ENCODE results near the gene RBM19.

DNA sequence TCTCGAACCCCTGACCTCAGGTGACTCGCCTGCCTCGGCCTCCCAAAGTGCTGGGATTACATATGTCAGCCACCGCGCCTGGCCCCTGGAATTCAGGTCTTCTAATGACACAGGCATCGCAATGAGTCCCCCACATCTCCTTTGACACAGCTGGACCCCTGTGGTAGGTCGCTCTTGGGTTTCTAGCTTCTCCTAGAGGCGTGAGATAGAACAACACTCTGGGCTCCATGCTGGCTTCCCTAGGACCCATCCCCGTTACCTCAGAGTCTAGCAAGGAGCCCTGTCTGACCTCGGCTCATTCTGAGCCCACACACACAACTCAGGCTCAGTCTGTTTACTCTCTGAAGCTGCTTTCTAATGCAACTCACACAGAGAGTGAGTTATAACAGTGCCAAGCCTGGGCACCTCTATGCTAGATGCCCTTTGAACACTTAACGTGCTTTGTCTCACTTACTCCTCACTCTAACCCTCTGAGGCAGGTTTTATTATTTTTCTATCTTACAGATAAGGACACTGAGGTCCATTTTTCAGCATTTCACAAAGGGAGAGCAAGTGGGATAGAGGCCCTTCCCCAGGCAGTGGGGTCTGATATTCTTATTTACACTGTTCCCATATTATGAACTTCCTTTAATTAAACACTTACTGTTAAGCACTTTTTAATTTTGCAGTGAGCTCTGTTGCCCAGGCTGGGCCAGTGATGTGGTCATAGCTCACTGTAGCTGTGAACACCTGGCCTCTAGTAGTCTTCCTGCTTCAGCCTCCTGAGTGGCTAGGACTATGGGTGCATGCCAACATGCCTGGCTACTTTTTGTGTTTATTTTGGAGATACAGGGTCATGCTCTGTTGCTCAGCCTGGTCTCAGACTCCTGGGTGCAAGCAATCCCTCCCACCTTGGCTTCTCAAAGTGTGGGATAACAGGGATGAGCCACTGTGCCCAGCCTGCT is 40.6 kb upstream of the RBM19 start:
- TF ChIP-seq GABPA (IDR thresholded peaks at IDR 0.05 in 1 of 2, conservative IDR thresholded peaks at IDR 0.05 in 1 of 2) (no peak), SP1 (IDR thresholded peaks at IDR 0.05) (no peak), CTCF (IDR thresholded peaks at IDR 0.05; ENCODE audit: low read depth, low read length, missing input control) (no peak), JUND (IDR thresholded peaks at IDR 0.05) (no peak), ZBTB33 (IDR thresholded peaks at IDR 0.05) (no peak), RAD21 (IDR thresholded peaks at IDR 0.05) (no peak), YY1 (IDR thresholded peaks at IDR 0.05) (no peak), MAX (IDR thresholded peaks at IDR 0.05) (no peak), TAF1 (conservative IDR thresholded peaks at IDR 0.05) (no peak), EGR1 (IDR thresholded peaks at IDR 0.05; ENCODE audit: low read depth in 2 of 2) (no peak), RXRA (IDR thresholded peaks at IDR 0.05) (no peak)
- TF ChIP-seq, protein P1, sequence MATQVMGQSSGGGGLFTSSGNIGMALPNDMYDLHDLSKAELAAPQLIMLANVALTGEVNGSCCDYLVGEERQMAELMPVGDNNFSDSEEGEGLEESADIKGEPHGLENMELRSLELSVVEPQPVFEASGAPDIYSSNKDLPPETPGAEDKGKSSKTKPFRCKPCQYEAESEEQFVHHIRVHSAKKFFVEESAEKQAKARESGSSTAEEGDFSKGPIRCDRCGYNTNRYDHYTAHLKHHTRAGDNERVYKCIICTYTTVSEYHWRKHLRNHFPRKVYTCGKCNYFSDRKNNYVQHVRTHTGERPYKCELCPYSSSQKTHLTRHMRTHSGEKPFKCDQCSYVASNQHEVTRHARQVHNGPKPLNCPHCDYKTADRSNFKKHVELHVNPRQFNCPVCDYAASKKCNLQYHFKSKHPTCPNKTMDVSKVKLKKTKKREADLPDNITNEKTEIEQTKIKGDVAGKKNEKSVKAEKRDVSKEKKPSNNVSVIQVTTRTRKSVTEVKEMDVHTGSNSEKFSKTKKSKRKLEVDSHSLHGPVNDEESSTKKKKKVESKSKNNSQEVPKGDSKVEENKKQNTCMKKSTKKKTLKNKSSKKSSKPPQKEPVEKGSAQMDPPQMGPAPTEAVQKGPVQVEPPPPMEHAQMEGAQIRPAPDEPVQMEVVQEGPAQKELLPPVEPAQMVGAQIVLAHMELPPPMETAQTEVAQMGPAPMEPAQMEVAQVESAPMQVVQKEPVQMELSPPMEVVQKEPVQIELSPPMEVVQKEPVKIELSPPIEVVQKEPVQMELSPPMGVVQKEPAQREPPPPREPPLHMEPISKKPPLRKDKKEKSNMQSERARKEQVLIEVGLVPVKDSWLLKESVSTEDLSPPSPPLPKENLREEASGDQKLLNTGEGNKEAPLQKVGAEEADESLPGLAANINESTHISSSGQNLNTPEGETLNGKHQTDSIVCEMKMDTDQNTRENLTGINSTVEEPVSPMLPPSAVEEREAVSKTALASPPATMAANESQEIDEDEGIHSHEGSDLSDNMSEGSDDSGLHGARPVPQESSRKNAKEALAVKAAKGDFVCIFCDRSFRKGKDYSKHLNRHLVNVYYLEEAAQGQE (IDR thresholded peaks at IDR 0.05): no peak
- TF ChIP-seq, protein P2, sequence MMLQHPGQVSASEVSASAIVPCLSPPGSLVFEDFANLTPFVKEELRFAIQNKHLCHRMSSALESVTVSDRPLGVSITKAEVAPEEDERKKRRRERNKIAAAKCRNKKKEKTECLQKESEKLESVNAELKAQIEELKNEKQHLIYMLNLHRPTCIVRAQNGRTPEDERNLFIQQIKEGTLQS (IDR thresholded peaks at IDR 0.05): no peak
